ENCODE data around the gene P2RX1.

Gene P2RX1

GRCh38 chr17:3887804-3888203, 28.5 kb downstream of the P2RX1 start:
- DNase-seq (ENCODE audit: low read depth) = no peak

GRCh38 chr17:3887394-3887793, 28.9 kb downstream of the P2RX1 start:
- DNase-seq (ENCODE audit: low read depth) = no peak

- no peak for DNase-seq (ENCODE audit: low read depth)
These were observed 29.5 kb downstream of the P2RX1 start for GRCh38 chr17:3886776-3887175.

- DNase-seq (ENCODE audit: low read depth) = peak; percentile 81
These were observed 30.3 kb downstream of the P2RX1 start for GRCh38 chr17:3885970-3886369.

- no peak for DNase-seq (ENCODE audit: low read depth)
These were observed 31.0 kb downstream of the P2RX1 start for GRCh38 chr17:3885271-3885670.

- DNase-seq (ENCODE audit: low read depth) = no peak
These were observed 32.1 kb downstream of the P2RX1 start for GRCh38 chr17:3884188-3884587.

GRCh38 chr17:3882276-3882675, 34.0 kb downstream of the P2RX1 start:
- no peak for DNase-seq (ENCODE audit: low read depth)

- DNase-seq (ENCODE audit: low read depth) = no peak
These were observed 35.3 kb downstream of the P2RX1 start for GRCh38 chr17:3880983-3881382.

GRCh38 chr17:3879591-3880417, 36.5 kb downstream of the P2RX1 start:
- no peak for DNase-seq (ENCODE audit: low read depth)

GRCh38 chr17:3879186-3879585, 37.1 kb downstream of the P2RX1 start:
- peak; percentile 80 for DNase-seq (ENCODE audit: low read depth)

GRCh38 chr17:3877220-3877619, 39.0 kb downstream of the P2RX1 start:
- no peak for DNase-seq (ENCODE audit: low read depth)

GRCh38 chr17:3875317-3875716, 40.9 kb downstream of the P2RX1 start:
- DNase-seq (ENCODE audit: low read depth) = no peak

GRCh38 chr17:3873862-3874261, 42.4 kb downstream of the P2RX1 start:
- DNase-seq (ENCODE audit: low read depth) = no peak

- no peak for DNase-seq (ENCODE audit: low read depth)
These were observed 45.4 kb downstream of the P2RX1 start for GRCh38 chr17:3870871-3871306.

GRCh38 chr17:3867606-3868005, 48.7 kb downstream of the P2RX1 start:
- DNase-seq (ENCODE audit: low read depth) = no peak

- DNase-seq (ENCODE audit: low read depth) = no peak
These were observed 49.2 kb downstream of the P2RX1 start for GRCh38 chr17:3867106-3867505.

- DNase-seq (ENCODE audit: low read depth) = no peak
These were observed 50.0 kb downstream of the P2RX1 start for GRCh38 chr17:3866276-3866675.

GRCh38 chr17:3865176-3865575, 51.1 kb downstream of the P2RX1 start:
- DNase-seq (ENCODE audit: low read depth) = peak; percentile 83

- no peak for DNase-seq (ENCODE audit: low read depth)
These were observed 51.7 kb downstream of the P2RX1 start for GRCh38 chr17:3864534-3864933.

- DNase-seq (ENCODE audit: low read depth) = no peak
These were observed 54.2 kb downstream of the P2RX1 start for GRCh38 chr17:3861761-3862681.

- no peak for DNase-seq (ENCODE audit: low read depth)
These were observed 55.1 kb downstream of the P2RX1 start for GRCh38 chr17:3860939-3861700.

- DNase-seq (ENCODE audit: low read depth) = no peak
These were observed 56.3 kb downstream of the P2RX1 start for GRCh38 chr17:3859940-3860339.

Data from EH (cell line).